Daoy (cell line): ENCODE measurements around the gene AGAP9. TPM values are rescaled to one million over a fixed set of nuclear protein-coding genes. Genes with fewer than 3 reads are reported as not detected.
"Not testable (repeated sequence)": the region's sequence is repeated elsewhere in the genome, so short reads cannot be mapped to it uniquely, and the experiment has no call there.

Experiments used
- DNase-seq: peaks from one replicate; pipeline ENCODE4 v3.0.0-alpha.2; 2015; ENCODE audit warnings: low read depth
- total RNA-seq: library from RNA; depleted of rRNA; stranded (reverse); fragments of >200 nt; shearing (Covaris generic); gene quantifications from 2 replicates; pipeline ENCODE4 v1.2.3, GENCODE V29; 2014

The AGAP9 gene
- total RNA-seq, 1 experiment from 2014 or later = 2.6 TPM

GRCh38 chr10:47485943-47486342 is 37.5 kb downstream of the AGAP9 start:
- DNase-seq = peak; percentile 33

GRCh38 chr10:47484786-47485185 is 38.7 kb downstream of the AGAP9 start:
- not testable (repeated sequence) for DNase-seq

GRCh38 chr10:47483923-47484322 is 39.5 kb downstream of the AGAP9 start, which contains the start of gene ANXA8:
Gene ANXA8, minus strand, starts transcription at chr10:47484115. Its CDS starts 182 bp downstream, at chr10:47483933.
- peak; percentile 1 for DNase-seq

- not testable (repeated sequence) for DNase-seq
Observed at GRCh38 chr10:47482367-47482766, 41.1 kb downstream of the AGAP9 start.

GRCh38 chr10:47481768-47482181 is 41.7 kb downstream of the AGAP9 start:
- DNase-seq = peak; percentile 13

GRCh38 chr10:47481182-47481766 is 42.2 kb downstream of the AGAP9 start:
- peak; percentile 70 for DNase-seq

- not testable (repeated sequence) for DNase-seq
Observed at GRCh38 chr10:47480133-47480532, 43.3 kb downstream of the AGAP9 start.

GRCh38 chr10:47478114-47478513 is 45.3 kb downstream of the AGAP9 start:
- DNase-seq = not testable (repeated sequence)

- DNase-seq = not testable (repeated sequence)
Observed at GRCh38 chr10:47477078-47477477, 46.4 kb downstream of the AGAP9 start.

GRCh38 chr10:47475101-47475500 is 48.3 kb downstream of the AGAP9 start:
- DNase-seq = not testable (repeated sequence)

GRCh38 chr10:47473516-47473915 is 49.9 kb downstream of the AGAP9 start:
- DNase-seq = not testable (repeated sequence)

GRCh38 chr10:47472647-47473046 is 50.8 kb downstream of the AGAP9 start:
- not testable (repeated sequence) for DNase-seq

- not testable (repeated sequence) for DNase-seq
Observed at GRCh38 chr10:47472072-47472471, 51.4 kb downstream of the AGAP9 start.

GRCh38 chr10:47468731-47469528 is 54.5 kb downstream of the AGAP9 start:
- not testable (repeated sequence) for DNase-seq

- not testable (repeated sequence) for DNase-seq
Observed at GRCh38 chr10:47467957-47468356, 55.5 kb downstream of the AGAP9 start.

GRCh38 chr10:47467458-47467857 is 56.0 kb downstream of the AGAP9 start:
- not testable (repeated sequence) for DNase-seq

- DNase-seq = not testable (repeated sequence)
Observed at GRCh38 chr10:47465216-47465917, 58.1 kb downstream of the AGAP9 start.

GRCh38 chr10:47462577-47463358 is 60.7 kb downstream of the AGAP9 start:
- not testable (repeated sequence) for DNase-seq

GRCh38 chr10:47461261-47461687 is 62.2 kb downstream of the AGAP9 start:
- peak; percentile 61 for DNase-seq

- DNase-seq = peak; percentile 65
Observed at GRCh38 chr10:47458466-47459154, 64.8 kb downstream of the AGAP9 start.

GRCh38 chr10:47457826-47458225 is 65.6 kb downstream of the AGAP9 start:
- DNase-seq = no peak
